Fibroblast of the aortic adventitia (primary cell): ENCODE results near the gene ID2. TPM values are rescaled to one million over a fixed set of nuclear protein-coding genes. Genes with fewer than 3 reads are reported as not detected.

Experiments
- DNase-seq: peaks from one replicate; pipeline ENCODE4 v3.0.0-alpha.2; 2010; ENCODE audit warnings: low read depth
- H3K4me3 ChIP-seq: 2 replicates; pipeline ENCODE4 v1.5.1; 2011; ENCODE audit warnings: low read depth, mild to moderate bottlenecking, control low read depth, low read length, moderate library complexity
- CTCF ChIP-seq: IDR thresholded peaks from 2 replicates; pipeline ENCODE4 v1.5.1; 2011; ENCODE audit warnings: mild to moderate bottlenecking, low read length, control low read depth, inconsistent platforms; ENCODE audit not compliant: insufficient read depth
- total RNA-seq: library from RNA; depleted of rRNA; stranded (reverse); fragments of >200 nt; gene quantifications from 2 replicates; pipeline ENCODE4 v1.2.3, GENCODE V29; 2012; ENCODE audit warnings: low replicate concordance

Gene ID2
- total RNA-seq, 1 donor: 207 TPM

- no peak for DNase-seq
- TF ChIP-seq CTCF: no peak
- no peak overlapping the region for H3K4me3 ChIP-seq
Observed at GRCh38 chr2:8667896-8668512, 13.9 kb upstream of the ID2 start.

GRCh38 chr2:8669157-8669817, 12.6 kb upstream of the ID2 start:
- DNase-seq: peak; percentile 97
- no peak for TF ChIP-seq CTCF
- H3K4me3 ChIP-seq: no peak overlapping the region

GRCh38 chr2:8670580-8670979, 11.3 kb upstream of the ID2 start:
- no peak overlapping the region for H3K4me3 ChIP-seq
- DNase-seq: no peak
- no peak for TF ChIP-seq CTCF

- no peak for TF ChIP-seq CTCF
- H3K4me3 ChIP-seq: no peak overlapping the region
- DNase-seq: no peak
Observed at GRCh38 chr2:8671176-8671575, 10.7 kb upstream of the ID2 start.

GRCh38 chr2:8671802-8672201, 10.1 kb upstream of the ID2 start:
- no peak overlapping the region for H3K4me3 ChIP-seq
- TF ChIP-seq CTCF: no peak
- DNase-seq: no peak

GRCh38 chr2:8672940-8673339, 8.9 kb upstream of the ID2 start:
- no peak for TF ChIP-seq CTCF
- DNase-seq: no peak
- no peak overlapping the region for H3K4me3 ChIP-seq
